ENCODE results near the gene TGFBR2.

TGFBR2 gene

DNA sequence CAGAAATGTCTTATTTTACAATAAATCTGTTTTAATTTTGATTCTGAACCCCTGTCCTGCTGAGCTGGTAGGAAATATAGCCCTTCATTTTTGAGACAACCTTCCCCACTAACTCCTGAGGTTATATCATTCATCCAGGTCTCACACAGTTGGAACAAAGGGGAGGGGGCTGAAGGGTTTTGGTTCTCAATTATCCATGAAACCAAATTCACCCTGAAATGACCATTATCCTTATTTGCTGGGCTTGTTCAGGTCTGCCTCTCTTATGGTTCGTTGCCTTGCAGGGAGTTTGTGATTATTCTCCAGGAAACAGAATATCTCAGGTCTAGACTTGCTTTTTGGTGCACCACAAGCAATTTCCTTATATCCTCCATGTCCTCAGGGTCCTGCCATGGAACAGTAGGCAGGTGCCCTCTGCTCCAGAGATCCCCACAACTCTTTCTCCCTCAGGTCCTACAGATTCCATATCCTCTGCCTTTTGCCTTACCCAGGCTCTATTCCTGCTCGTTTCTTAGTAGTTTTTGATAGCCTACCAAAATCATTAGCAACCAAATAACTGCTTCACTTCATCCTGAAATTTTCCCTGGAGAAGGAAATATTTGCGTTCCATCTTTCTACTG is 94.4 kb downstream of the TGFBR2 start:
- H3K9ac ChIP-seq = no peak overlapping the region
- H2AFZ ChIP-seq (ENCODE audit: low read depth) = no peak overlapping the region
- no peaks in the 10 kb centered on the region for H3K27me3 ChIP-seq (ENCODE audit: insufficient read depth, low read depth)
- H3K36me3 ChIP-seq (ENCODE audit: insufficient read depth) = no peaks in the 10 kb centered on the region
- H3K4me1 ChIP-seq (ENCODE audit: low read depth, poor library complexity, severe bottlenecking) = no peaks in the 10 kb centered on the region
- no peak overlapping the region for H3K27ac ChIP-seq
- TF ChIP-seq, protein P1, sequence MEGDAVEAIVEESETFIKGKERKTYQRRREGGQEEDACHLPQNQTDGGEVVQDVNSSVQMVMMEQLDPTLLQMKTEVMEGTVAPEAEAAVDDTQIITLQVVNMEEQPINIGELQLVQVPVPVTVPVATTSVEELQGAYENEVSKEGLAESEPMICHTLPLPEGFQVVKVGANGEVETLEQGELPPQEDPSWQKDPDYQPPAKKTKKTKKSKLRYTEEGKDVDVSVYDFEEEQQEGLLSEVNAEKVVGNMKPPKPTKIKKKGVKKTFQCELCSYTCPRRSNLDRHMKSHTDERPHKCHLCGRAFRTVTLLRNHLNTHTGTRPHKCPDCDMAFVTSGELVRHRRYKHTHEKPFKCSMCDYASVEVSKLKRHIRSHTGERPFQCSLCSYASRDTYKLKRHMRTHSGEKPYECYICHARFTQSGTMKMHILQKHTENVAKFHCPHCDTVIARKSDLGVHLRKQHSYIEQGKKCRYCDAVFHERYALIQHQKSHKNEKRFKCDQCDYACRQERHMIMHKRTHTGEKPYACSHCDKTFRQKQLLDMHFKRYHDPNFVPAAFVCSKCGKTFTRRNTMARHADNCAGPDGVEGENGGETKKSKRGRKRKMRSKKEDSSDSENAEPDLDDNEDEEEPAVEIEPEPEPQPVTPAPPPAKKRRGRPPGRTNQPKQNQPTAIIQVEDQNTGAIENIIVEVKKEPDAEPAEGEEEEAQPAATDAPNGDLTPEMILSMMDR (conservative IDR thresholded peaks at IDR 0.05; ENCODE audit: low read depth, low read length) = no peak
- no peak overlapping the region for H3K4me2 ChIP-seq
- no peaks in the 10 kb centered on the region for H4K20me1 ChIP-seq (ENCODE audit: insufficient read depth)
- no peaks in the 10 kb centered on the region for H3K79me2 ChIP-seq (ENCODE audit: insufficient read depth, low read depth)
- no peak overlapping the region for H3K4me3 ChIP-seq (IDR thresholded peaks at IDR 0.05; ENCODE audit: insufficient read depth, low read depth, low read length)

DNA sequence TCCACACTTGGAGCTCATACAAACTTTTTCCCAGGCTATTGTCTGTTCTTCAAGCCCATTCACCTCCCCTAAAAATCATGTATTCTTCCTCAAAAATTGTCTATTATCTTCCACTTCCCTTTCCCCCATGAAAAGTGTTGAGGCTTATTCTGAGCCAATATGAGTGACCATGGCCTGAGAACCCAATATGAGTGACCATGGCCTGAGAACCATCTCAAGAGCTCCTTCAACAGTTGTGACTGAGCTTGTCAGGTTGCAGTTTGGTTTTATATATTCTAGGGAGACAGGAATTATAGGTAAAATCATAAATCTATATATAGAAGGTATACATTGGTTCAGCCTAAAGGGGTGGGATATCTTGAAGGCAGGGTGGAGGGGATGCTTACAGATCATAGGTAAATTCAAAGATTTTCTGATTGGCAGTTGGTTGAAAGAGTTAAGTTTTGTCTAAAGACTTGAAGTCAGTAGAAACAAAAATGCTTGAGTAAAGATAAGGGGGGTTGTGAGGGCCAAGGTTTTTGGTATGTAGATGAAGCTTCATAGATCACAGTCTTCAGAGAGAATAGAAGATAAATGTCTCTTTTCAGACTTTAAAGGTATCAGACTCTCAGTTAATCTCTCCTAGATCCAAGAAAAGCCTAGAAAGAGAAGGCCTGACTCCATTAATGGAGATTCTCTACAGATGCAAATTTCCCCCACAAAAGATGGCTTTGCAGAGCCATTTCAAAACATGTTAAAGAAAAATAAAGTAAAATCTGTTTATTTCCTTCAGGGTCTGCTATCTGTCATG is 95.8 kb downstream of the TGFBR2 start:
- no peak overlapping the region for H3K27ac ChIP-seq
- no peaks in the 10 kb centered on the region for H3K36me3 ChIP-seq (ENCODE audit: insufficient read depth)
- no peak overlapping the region for H3K4me2 ChIP-seq
- H3K4me3 ChIP-seq (IDR thresholded peaks at IDR 0.05; ENCODE audit: insufficient read depth, low read depth, low read length) = no peak overlapping the region
- no peak overlapping the region for H3K9ac ChIP-seq
- no peaks in the 10 kb centered on the region for H3K79me2 ChIP-seq (ENCODE audit: insufficient read depth, low read depth)
- TF ChIP-seq, protein P1 (conservative IDR thresholded peaks at IDR 0.05; ENCODE audit: low read depth, low read length) = no peak
- H3K4me1 ChIP-seq (ENCODE audit: low read depth, poor library complexity, severe bottlenecking) = no peaks in the 10 kb centered on the region
- H4K20me1 ChIP-seq (ENCODE audit: insufficient read depth) = no peaks in the 10 kb centered on the region
- H3K27me3 ChIP-seq (ENCODE audit: insufficient read depth, low read depth) = no peaks in the 10 kb centered on the region
- no peak overlapping the region for H2AFZ ChIP-seq (ENCODE audit: low read depth)

- no peak overlapping the region for H3K4me3 ChIP-seq (IDR thresholded peaks at IDR 0.05; ENCODE audit: insufficient read depth, low read depth, low read length)
- H4K20me1 ChIP-seq (ENCODE audit: insufficient read depth) = no peaks in the 10 kb centered on the region
- no peaks in the 10 kb centered on the region for H3K27me3 ChIP-seq (ENCODE audit: insufficient read depth, low read depth)
- TF ChIP-seq, protein P1 (conservative IDR thresholded peaks at IDR 0.05; ENCODE audit: low read depth, low read length) = no peak
- no peak overlapping the region for H3K27ac ChIP-seq
- no peak overlapping the region for H3K4me2 ChIP-seq
- no peaks in the 10 kb centered on the region for H3K79me2 ChIP-seq (ENCODE audit: insufficient read depth, low read depth)
- H3K36me3 ChIP-seq (ENCODE audit: insufficient read depth) = no peaks in the 10 kb centered on the region
- no peak overlapping the region for H2AFZ ChIP-seq (ENCODE audit: low read depth)
- H3K9ac ChIP-seq = no peak overlapping the region
- H3K4me1 ChIP-seq (ENCODE audit: low read depth, poor library complexity, severe bottlenecking) = no peaks in the 10 kb centered on the region
Observed at GRCh38 chr3:30702828-30703397, 96.5 kb downstream of the TGFBR2 start.

DNA sequence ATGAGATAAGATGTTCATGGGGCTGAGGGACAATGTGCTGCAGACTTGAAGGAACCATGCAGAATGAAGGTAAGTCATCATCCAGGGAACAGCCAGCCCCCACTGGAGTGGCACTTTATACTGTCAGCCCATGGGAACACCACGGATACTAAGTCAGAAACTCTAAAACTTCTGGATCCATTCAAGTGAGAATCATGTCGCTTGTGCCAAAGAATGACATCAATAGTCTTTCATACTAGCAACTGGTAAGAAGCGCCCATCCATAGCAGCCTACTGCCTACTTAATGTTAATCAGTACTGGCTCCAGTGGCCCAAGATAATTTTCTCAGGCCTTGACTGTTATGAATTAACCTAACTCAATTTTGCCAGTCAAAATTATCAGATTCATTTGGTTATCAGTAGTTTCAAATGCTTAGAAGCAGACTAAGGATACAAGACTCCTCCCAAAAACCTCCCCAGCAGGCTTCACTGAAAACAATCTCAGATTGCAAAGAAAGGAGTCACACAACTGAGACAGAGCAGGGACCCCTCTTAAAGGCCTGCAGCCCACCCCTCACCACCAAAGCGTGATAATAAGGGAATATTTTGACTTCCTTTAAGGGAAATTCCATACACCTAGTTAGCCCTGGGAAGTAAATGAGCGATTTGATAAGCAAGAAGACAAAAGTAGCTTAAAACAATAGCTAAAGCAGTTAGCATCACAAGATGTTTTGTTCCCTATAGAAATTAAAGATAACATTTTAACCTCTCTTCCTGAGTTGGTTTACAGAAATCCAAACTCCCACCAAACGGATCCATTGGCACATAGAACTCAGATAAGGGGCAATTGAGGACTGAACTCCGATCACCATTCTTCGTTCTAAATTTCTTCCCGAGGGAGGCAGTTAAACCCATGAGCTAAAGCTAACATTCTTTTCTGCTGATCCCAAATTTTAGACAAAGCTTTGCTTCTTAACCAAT is 98.8 kb downstream of the TGFBR2 start:
- TF ChIP-seq, protein P1 (conservative IDR thresholded peaks at IDR 0.05; ENCODE audit: low read depth, low read length) = no peak
- Histone ChIP-seq H2AFZ (ENCODE audit: low read depth) (no peak overlapping the region), H3K9ac (no peak overlapping the region), H3K4me1 (ENCODE audit: low read depth, poor library complexity, severe bottlenecking) (no peaks in the 10 kb centered on the region), H3K79me2 (ENCODE audit: insufficient read depth, low read depth) (no peaks in the 10 kb centered on the region), H3K4me3 (IDR thresholded peaks at IDR 0.05; ENCODE audit: insufficient read depth, low read depth, low read length) (no peak overlapping the region), H3K27ac (no peak overlapping the region), H3K36me3 (ENCODE audit: insufficient read depth) (no peaks in the 10 kb centered on the region), H3K4me2 (no peak overlapping the region), H3K27me3 (ENCODE audit: insufficient read depth, low read depth) (no peaks in the 10 kb centered on the region), H4K20me1 (ENCODE audit: insufficient read depth) (no peaks in the 10 kb centered on the region)
